ENCODE results near the gene ARFIP2. TPM values are rescaled to one million over a fixed set of nuclear protein-coding genes. Genes with fewer than 3 reads are reported as not detected.
A peak's percentile ranks its signal among the peaks of the same experiment; 100 is the strongest.

ARFIP2 gene
- total and polyA plus RNA-seq, 2 experiments from 2014 or later: 90.1 to 108 TPM

DNA sequence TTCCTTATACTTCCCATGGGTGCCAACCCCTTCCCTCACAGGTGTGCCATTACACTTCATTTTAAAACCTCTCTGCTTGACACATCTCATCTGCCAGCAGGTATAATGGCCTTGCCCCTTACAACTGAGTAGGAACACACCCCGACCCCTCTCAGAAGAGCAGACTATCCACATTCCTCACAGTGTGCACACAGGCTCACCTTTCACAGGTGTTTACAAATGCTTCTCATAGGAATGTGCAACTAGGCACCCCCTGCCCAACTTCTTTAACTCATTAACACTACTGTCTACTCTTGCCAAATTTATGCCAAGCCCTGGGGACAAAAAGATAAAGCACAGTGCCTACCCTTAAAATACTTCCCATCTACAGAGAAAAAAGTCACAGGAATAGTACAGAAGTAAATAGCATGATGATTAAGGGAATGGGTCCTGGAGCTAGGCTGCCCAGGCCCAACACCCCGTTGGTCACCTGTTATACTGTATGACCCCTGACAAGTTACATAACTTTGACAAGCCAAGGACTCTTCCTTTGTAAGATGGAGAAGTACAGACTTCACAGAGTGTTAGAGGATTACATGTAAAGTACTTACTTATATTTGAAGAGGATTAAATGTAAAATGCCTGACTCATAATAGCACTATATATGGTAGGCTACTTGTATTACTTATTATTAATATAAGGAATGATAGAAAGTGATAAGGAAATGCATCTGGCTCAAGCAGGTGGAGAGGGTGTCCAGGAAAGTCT is 22.6 kb downstream of the ARFIP2 start:
- Histone ChIP-seq H3K9me3 (ENCODE audit: low read depth) (no peaks in the 10 kb centered on the region), H3K27me3 (no peaks in the 10 kb centered on the region), H4K20me1 (ENCODE audit: insufficient read depth, poor library complexity, severe bottlenecking) (no peaks in the 10 kb centered on the region), H3K9me2 (replicated peaks; ENCODE audit: insufficient read depth) (no peaks in the 10 kb centered on the region), H3K36me3 (replicated peaks; ENCODE audit: insufficient read depth, low read depth) (no peaks in the 10 kb centered on the region), H2AFZ (no peak overlapping the region), H3K4me1 (ENCODE audit: insufficient read depth) (peaks cover 15% of the 10 kb centered on the region), H3K79me2 (no peaks in the 10 kb centered on the region), H3K4me3 (no peak overlapping the region), H3K4me2 (peak overlapping the region; percentile 41), H3K27ac (peak overlapping the region; percentile 79)
- no peak for DNase-seq (ENCODE audit: low spot score)
- TF ChIP-seq EZH2phosphoT487 (IDR thresholded peaks at IDR 0.05; ENCODE audit: low read depth, severe bottlenecking, unreplicated experiment) (no peak), EZH2 (IDR thresholded peaks at IDR 0.05; ENCODE audit: borderline replicate concordance) (no peak)
- TF ChIP-seq, protein P1, sequence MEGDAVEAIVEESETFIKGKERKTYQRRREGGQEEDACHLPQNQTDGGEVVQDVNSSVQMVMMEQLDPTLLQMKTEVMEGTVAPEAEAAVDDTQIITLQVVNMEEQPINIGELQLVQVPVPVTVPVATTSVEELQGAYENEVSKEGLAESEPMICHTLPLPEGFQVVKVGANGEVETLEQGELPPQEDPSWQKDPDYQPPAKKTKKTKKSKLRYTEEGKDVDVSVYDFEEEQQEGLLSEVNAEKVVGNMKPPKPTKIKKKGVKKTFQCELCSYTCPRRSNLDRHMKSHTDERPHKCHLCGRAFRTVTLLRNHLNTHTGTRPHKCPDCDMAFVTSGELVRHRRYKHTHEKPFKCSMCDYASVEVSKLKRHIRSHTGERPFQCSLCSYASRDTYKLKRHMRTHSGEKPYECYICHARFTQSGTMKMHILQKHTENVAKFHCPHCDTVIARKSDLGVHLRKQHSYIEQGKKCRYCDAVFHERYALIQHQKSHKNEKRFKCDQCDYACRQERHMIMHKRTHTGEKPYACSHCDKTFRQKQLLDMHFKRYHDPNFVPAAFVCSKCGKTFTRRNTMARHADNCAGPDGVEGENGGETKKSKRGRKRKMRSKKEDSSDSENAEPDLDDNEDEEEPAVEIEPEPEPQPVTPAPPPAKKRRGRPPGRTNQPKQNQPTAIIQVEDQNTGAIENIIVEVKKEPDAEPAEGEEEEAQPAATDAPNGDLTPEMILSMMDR (IDR thresholded peaks at IDR 0.05; ENCODE audit: poor library complexity): no peak
- WGBS (ENCODE audit: low lambda C conversion rate, missing lambda C conversion rate): 48% methylated on average over 2 of the region's 2 CpGs

DNA sequence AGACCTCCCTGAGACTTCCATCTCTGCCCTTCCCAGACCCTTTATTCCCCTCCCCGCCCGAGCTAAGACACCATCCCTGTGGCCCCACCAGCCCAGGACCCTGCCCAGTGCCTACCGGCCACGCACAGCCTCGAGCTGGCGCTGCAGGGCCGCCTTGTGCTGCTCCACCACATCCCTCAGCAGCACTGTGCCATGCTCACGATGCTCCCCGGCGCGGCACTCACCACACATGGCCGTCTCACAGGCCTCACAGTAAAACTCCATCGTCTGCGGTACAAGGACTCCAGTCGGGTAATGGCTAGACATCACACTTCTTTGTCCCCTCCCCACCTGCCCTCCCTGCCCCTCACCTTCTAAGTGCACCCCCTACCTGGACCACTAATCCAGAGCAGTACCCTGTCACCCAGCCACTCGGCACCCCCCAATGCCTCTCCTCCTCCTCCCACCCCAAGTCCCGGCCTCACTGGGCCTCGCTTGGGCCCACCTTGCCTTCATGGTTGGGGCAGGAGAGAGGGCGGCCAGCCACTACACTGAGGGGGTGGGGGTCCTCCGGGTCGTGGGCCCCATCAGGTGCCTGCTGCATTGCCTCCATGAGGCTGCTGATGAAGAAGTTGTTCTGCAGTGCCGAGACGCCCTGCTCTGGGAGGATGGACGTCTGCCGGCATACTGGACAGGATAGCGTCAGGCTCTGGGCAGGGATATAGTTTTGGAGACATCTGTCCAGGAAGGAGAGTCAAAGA is 23.4 kb downstream of the ARFIP2 start:
- no peaks in the 10 kb centered on the region for H3K36me3 ChIP-seq (replicated peaks; ENCODE audit: insufficient read depth, low read depth)
- no peak overlapping the region for H3K4me2 ChIP-seq
- H3K4me3 ChIP-seq: no peak overlapping the region

DNA sequence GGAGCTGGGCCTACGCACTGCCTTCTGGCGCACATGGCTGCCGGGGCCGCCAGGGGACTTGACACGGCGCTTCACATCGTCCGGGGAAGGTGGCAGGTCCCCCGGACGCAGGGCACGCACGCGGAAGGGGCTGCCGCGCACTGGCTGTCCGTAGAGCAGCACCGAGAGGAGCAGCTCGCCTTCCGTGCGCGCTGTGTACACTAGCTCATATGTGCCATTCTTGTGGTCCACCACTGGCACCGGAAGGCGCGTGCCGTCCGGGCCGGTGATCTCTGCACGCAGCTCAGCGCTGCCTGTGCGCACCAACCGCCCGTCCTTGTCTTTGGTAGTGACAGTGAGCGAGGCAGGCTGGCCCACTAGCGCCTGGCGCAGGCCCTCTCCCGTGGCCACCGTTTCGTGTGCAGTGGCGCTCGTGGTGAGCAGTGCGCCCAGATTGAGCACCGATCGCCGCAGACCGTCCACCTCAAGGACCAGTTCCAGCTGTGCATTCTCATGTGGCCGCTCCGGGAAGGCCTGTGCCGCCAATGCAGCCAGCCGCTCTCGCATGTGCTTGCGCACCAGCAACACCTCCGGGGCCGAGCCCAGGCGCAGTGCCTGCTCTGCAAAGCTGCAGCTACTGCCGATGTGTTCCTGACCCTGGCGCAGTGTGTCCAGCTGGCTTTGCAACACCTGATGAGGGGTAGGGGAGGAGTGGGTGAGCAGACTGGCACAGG is 24.6 kb downstream of the ARFIP2 start:
- H3K9me2 ChIP-seq (replicated peaks; ENCODE audit: insufficient read depth): no peaks in the 10 kb centered on the region
- no peak overlapping the region for H3K4me2 ChIP-seq
- no peak overlapping the region for H2AFZ ChIP-seq
- H3K36me3 ChIP-seq (replicated peaks; ENCODE audit: insufficient read depth, low read depth): no peaks in the 10 kb centered on the region
- no peaks in the 10 kb centered on the region for H3K79me2 ChIP-seq
- H3K9me3 ChIP-seq (ENCODE audit: low read depth): no peaks in the 10 kb centered on the region
- H3K4me3 ChIP-seq: no peak overlapping the region
- no peaks in the 10 kb centered on the region for H3K27me3 ChIP-seq
- DNase-seq (ENCODE audit: low spot score): no peak
- over 99% methylated on average over 55 of the region's 56 CpGs for WGBS (ENCODE audit: low lambda C conversion rate, missing lambda C conversion rate)
- H3K27ac ChIP-seq: no peak overlapping the region
- H3K4me1 ChIP-seq (ENCODE audit: insufficient read depth): peaks cover 15% of the 10 kb centered on the region
- H4K20me1 ChIP-seq (ENCODE audit: insufficient read depth, poor library complexity, severe bottlenecking): no peaks in the 10 kb centered on the region
- TF ChIP-seq EZH2 (IDR thresholded peaks at IDR 0.05; ENCODE audit: borderline replicate concordance) (no peak), EZH2phosphoT487 (IDR thresholded peaks at IDR 0.05; ENCODE audit: low read depth, severe bottlenecking, unreplicated experiment) (no peak)
- TF ChIP-seq, protein P1 (IDR thresholded peaks at IDR 0.05; ENCODE audit: poor library complexity): no peak

More for the DNA sequence above, 23.4 kb downstream of the ARFIP2 start:
- Histone ChIP-seq H3K9me3 (ENCODE audit: low read depth) (no peaks in the 10 kb centered on the region), H3K9me2 (replicated peaks; ENCODE audit: insufficient read depth) (no peaks in the 10 kb centered on the region), H3K79me2 (no peaks in the 10 kb centered on the region), H3K27me3 (no peaks in the 10 kb centered on the region), H3K4me1 (ENCODE audit: insufficient read depth) (peaks cover 15% of the 10 kb centered on the region), H3K27ac (peak overlapping the region; percentile 79), H4K20me1 (ENCODE audit: insufficient read depth, poor library complexity, severe bottlenecking) (no peaks in the 10 kb centered on the region), H2AFZ (no peak overlapping the region)
- WGBS (ENCODE audit: low lambda C conversion rate, missing lambda C conversion rate): 94% methylated on average over 22 of the region's 26 CpGs
- TF ChIP-seq EZH2phosphoT487 (IDR thresholded peaks at IDR 0.05; ENCODE audit: low read depth, severe bottlenecking, unreplicated experiment): no peak
- no peak for TF ChIP-seq EZH2 (IDR thresholded peaks at IDR 0.05; ENCODE audit: borderline replicate concordance)
- TF ChIP-seq, protein P1 (IDR thresholded peaks at IDR 0.05; ENCODE audit: poor library complexity): no peak
- DNase-seq (ENCODE audit: low spot score): no peak

Data from hepatocyte (in vitro differentiated cells).